Hepatocyte (in vitro differentiated cells): ENCODE data around the gene ACVR1.

Experiments used
- EZH2 ChIP-seq: fragments of 200-600 bp; sonication (generic); IDR thresholded peaks from 2 replicates; pipeline ENCODE4 v1.6.1; 2016; ENCODE audit warnings: antibody characterized with exemption, mild to moderate bottlenecking, borderline replicate concordance
- EZH2phosphoT487 ChIP-seq: fragments of 200-600 bp; sonication (generic); IDR thresholded peaks from one replicate; pipeline ENCODE4 v1.6.1; 2018; ENCODE audit warnings: antibody characterized with exemption, mild to moderate bottlenecking, low read depth, moderate library complexity; ENCODE audit not compliant: unreplicated experiment, severe bottlenecking
- TF ChIP-seq, protein P1 (sequence below): fragments of 200-600 bp; sonication (generic); IDR thresholded peaks from 2 replicates; pipeline ENCODE4 v1.5.1; 2016; ENCODE audit warnings: antibody characterized with exemption, mild to moderate bottlenecking; ENCODE audit not compliant: poor library complexity

DNA sequence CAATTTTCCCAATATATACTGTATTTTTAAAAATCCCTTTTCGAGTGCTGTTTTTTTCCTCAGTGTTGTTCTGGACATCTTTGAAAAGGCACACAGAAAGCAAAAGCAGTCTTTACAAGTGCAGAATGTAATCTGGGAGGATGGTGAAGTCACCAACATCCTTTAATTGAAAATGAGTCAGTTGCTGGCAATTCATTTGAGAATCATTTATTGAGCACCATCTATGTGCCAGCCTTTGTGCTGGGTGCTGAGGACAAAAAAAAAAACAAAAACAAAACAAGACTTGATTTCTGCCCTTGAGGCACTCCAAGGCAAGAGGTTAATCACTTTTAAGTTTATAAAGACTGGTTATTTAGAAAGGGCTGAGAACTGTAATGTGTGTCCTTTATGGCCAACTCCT, 46.7 kb upstream of the ACVR1 start:
- no peak for TF ChIP-seq EZH2
- TF ChIP-seq, protein P1, sequence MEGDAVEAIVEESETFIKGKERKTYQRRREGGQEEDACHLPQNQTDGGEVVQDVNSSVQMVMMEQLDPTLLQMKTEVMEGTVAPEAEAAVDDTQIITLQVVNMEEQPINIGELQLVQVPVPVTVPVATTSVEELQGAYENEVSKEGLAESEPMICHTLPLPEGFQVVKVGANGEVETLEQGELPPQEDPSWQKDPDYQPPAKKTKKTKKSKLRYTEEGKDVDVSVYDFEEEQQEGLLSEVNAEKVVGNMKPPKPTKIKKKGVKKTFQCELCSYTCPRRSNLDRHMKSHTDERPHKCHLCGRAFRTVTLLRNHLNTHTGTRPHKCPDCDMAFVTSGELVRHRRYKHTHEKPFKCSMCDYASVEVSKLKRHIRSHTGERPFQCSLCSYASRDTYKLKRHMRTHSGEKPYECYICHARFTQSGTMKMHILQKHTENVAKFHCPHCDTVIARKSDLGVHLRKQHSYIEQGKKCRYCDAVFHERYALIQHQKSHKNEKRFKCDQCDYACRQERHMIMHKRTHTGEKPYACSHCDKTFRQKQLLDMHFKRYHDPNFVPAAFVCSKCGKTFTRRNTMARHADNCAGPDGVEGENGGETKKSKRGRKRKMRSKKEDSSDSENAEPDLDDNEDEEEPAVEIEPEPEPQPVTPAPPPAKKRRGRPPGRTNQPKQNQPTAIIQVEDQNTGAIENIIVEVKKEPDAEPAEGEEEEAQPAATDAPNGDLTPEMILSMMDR, result no peak
- no peak for TF ChIP-seq EZH2phosphoT487
